HG02885 (cell line): ENCODE data around the gene NECTIN2.
"Not testable (repeated sequence)": the region's sequence is repeated elsewhere in the genome, so short reads cannot be mapped to it uniquely, and the experiment has no call there.

Experiments used
- ATAC-seq: cut with Tn5 transposase; IDR thresholded peaks from one replicate; pipeline ENCODE4 v1.9.1; 2021; ENCODE audit warnings: mild to moderate bottlenecking; ENCODE audit not compliant: unreplicated experiment, poor library complexity

Gene NECTIN2

GRCh38 chr19:44816301-44816700 lies 29.8 kb upstream of the NECTIN2 start:
- ATAC-seq, result no peak

- no peak for ATAC-seq
Measured at GRCh38 chr19:44817725-44818465, 28.2 kb upstream of the NECTIN2 start.

GRCh38 chr19:44818466-44819031 lies 27.5 kb upstream of the NECTIN2 start:
- ATAC-seq, result no peak

- no peak for ATAC-seq
Measured at GRCh38 chr19:44819246-44819832, 26.8 kb upstream of the NECTIN2 start.

- ATAC-seq, result no peak
Measured at GRCh38 chr19:44820648-44821609, 25.2 kb upstream of the NECTIN2 start.

GRCh38 chr19:44822177-44822576 lies 23.9 kb upstream of the NECTIN2 start:
- no peak for ATAC-seq

GRCh38 chr19:44822670-44823372 lies 23.3 kb upstream of the NECTIN2 start:
- ATAC-seq, result no peak

GRCh38 chr19:44823373-44823698 lies 22.8 kb upstream of the NECTIN2 start:
- no peak for ATAC-seq

GRCh38 chr19:44824761-44825160 lies 21.3 kb upstream of the NECTIN2 start:
- ATAC-seq, result no peak

- not testable (repeated sequence) for ATAC-seq
Measured at GRCh38 chr19:44832875-44833274, 13.2 kb upstream of the NECTIN2 start.

GRCh38 chr19:44834399-44834798 lies 11.7 kb upstream of the NECTIN2 start:
- ATAC-seq, result not testable (repeated sequence)

- ATAC-seq, result no peak
Measured at GRCh38 chr19:44839276-44839675, 6.8 kb upstream of the NECTIN2 start.

- ATAC-seq, result no peak
Measured at GRCh38 chr19:44840811-44841210, 5.3 kb upstream of the NECTIN2 start.

- no peak for ATAC-seq
Measured at GRCh38 chr19:44841231-44841630, 4.9 kb upstream of the NECTIN2 start.

- no peak for ATAC-seq
Measured at GRCh38 chr19:44845286-44845611, 848 bp upstream of the NECTIN2 start.

GRCh38 chr19:44846455-44847143 lies 502 bp downstream of the NECTIN2 start:
- ATAC-seq, result no peak

GRCh38 chr19:44847144-44848035 lies 1.3 kb downstream of the NECTIN2 start:
- no peak for ATAC-seq

- ATAC-seq, result no peak
Measured at GRCh38 chr19:44848036-44848811, 2.1 kb downstream of the NECTIN2 start.
